Testis (tissue), 2 donors: Measurements from ENCODE around the gene TCERG1L.

ENCODE experiments used
- CTCF ChIP-seq, 3 experiments: fragments of 450-650 bp in 2 of 3; fragments of 200-600 bp in 1 of 3; sonication (generic) in 1 of 3; IDR thresholded peaks; one replicate each; pipeline ENCODE4 v1.5.1; 2016 to 2019; ENCODE audit warnings: antibody characterized with exemption in 3 of 3, mild to moderate bottlenecking in 2 of 3, moderate library complexity in 1 of 3
- POLR2A ChIP-seq: fragments of 450-650 bp; IDR thresholded peaks from one replicate; pipeline ENCODE4 v1.6.1; 2017; ENCODE audit warnings: antibody characterized with exemption, mild to moderate bottlenecking, moderate library complexity

GRCh38 chr10:131144196-131144595, 167.3 kb downstream of the TCERG1L start:
- no peak for TF ChIP-seq CTCF (IDR thresholded peaks at IDR 0.05)
- no peak for TF ChIP-seq POLR2A
